ENCODE measurements around the gene SYNGR2.

GRCh38 chr17:78176548-78177025 is 8.2 kb downstream of the SYNGR2 start:
- TF ChIP-seq EZH2 (IDR thresholded peaks at IDR 0.05), result no peak
- TF ChIP-seq POLR2AphosphoS5 (IDR thresholded peaks at IDR 0.05; ENCODE audit: borderline replicate concordance, low read depth, low read length), result no peak
